Astrocyte (in vitro differentiated cells and primary cell): Measurements from ENCODE around the gene PTX4. TPM values are rescaled to one million over a fixed set of nuclear protein-coding genes. Genes with fewer than 3 reads are reported as not detected.

Experiments used
- DNase-seq: peaks from one replicate; pipeline ENCODE4 v3.0.0-alpha.2; 2010; ENCODE audit warnings: low read depth
- FAIRE-seq: peaks from 2 replicates; lab custom pipeline; 2011; peaks lifted over from hg19 to GRCh38; lab: Jason Lieb, UNC
- H2AFZ ChIP-seq: 2 replicates; pipeline ENCODE4 v1.6.0; 2012; ENCODE audit warnings: low read depth, low read length, inconsistent platforms
- H3K27ac ChIP-seq: 2 replicates; pipeline ENCODE4 v1.5.1; 2011; ENCODE audit warnings: low read depth, low read length, inconsistent platforms
- H3K27me3 ChIP-seq: 2 replicates; pipeline ENCODE4 v1.6.0; 2011; ENCODE audit warnings: low read length, inconsistent platforms; ENCODE audit not compliant: insufficient read depth
- H3K36me3 ChIP-seq: 2 replicates; pipeline ENCODE4 v1.5.1; 2011; ENCODE audit warnings: low read length, inconsistent platforms; ENCODE audit not compliant: insufficient read depth
- H3K4me1 ChIP-seq: 2 replicates; pipeline ENCODE4 v1.5.1; 2011; ENCODE audit warnings: low read length, inconsistent platforms; ENCODE audit not compliant: insufficient read depth
- H3K4me2 ChIP-seq: 2 replicates; pipeline ENCODE4 v1.6.0; 2012; ENCODE audit warnings: low read length, inconsistent platforms
- H3K4me3 ChIP-seq: 2 replicates; pipeline ENCODE4 v1.5.1; 2011; ENCODE audit warnings: low read depth, mild to moderate bottlenecking, low read length, inconsistent platforms; ENCODE audit not compliant: insufficient read depth
- H3K79me2 ChIP-seq: 2 replicates; pipeline ENCODE4 v1.6.0; 2012; ENCODE audit warnings: mild to moderate bottlenecking, low read length, inconsistent platforms; ENCODE audit not compliant: insufficient read depth
- H3K9ac ChIP-seq: 2 replicates; pipeline ENCODE4 v1.6.0; 2012; ENCODE audit warnings: mild to moderate bottlenecking, low read length, inconsistent platforms
- H3K9me3 ChIP-seq: 2 replicates; pipeline ENCODE4 v1.5.1; 2012; ENCODE audit warnings: low read depth, mild to moderate bottlenecking, low read length, inconsistent platforms; ENCODE audit not compliant: insufficient read depth
- H4K20me1 ChIP-seq: 2 replicates; pipeline ENCODE4 v1.6.0; 2012; ENCODE audit warnings: low read length, inconsistent platforms; ENCODE audit not compliant: insufficient read depth
- H3K27ac Mint-ChIP-seq: one replicate; pipeline ENCODE4 v1.8.0; 2021; ENCODE audit warnings: mild to moderate bottlenecking, mixed read lengths; ENCODE audit not compliant: unreplicated experiment
- H3K27me3 Mint-ChIP-seq: one replicate; pipeline ENCODE4 v1.8.0; 2021; ENCODE audit warnings: low read depth, mixed read lengths; ENCODE audit not compliant: unreplicated experiment
- H3K36me3 Mint-ChIP-seq: one replicate; pipeline ENCODE4 v1.8.0; 2021; ENCODE audit warnings: low read depth, mixed read lengths; ENCODE audit not compliant: unreplicated experiment
- H3K4me1 Mint-ChIP-seq: one replicate; pipeline ENCODE4 v1.8.0; 2021; ENCODE audit warnings: low read depth, mixed read lengths; ENCODE audit not compliant: unreplicated experiment
- H3K4me3 Mint-ChIP-seq: one replicate; pipeline ENCODE4 v1.8.0; 2021; ENCODE audit warnings: mild to moderate bottlenecking, moderate library complexity, mixed read lengths; ENCODE audit not compliant: unreplicated experiment
- H3K9me3 Mint-ChIP-seq: one replicate; pipeline ENCODE4 v1.8.0; 2021; ENCODE audit warnings: mild to moderate bottlenecking, mixed read lengths; ENCODE audit not compliant: unreplicated experiment
- EZH2 ChIP-seq: IDR thresholded peaks from 2 replicates; pipeline ENCODE4 v1.6.1; 2012; ENCODE audit warnings: mild to moderate bottlenecking, low read length, inconsistent platforms; ENCODE audit not compliant: insufficient read depth
- total RNA-seq: library from RNA; stranded (reverse); gene quantifications from 2 replicates; pipeline ENCODE4 v1.2.1, GENCODE V29; 2021
- TF ChIP-seq, protein P1 (sequence below): IDR thresholded peaks from 2 replicates; pipeline ENCODE4 v1.5.1; 2011; ENCODE audit warnings: low read depth, mild to moderate bottlenecking, inconsistent platforms, low read length, moderate library complexity; ENCODE audit not compliant: insufficient read depth

Gene PTX4
- total RNA-seq, 1 donor from 2014 or later = not detected

DNA sequence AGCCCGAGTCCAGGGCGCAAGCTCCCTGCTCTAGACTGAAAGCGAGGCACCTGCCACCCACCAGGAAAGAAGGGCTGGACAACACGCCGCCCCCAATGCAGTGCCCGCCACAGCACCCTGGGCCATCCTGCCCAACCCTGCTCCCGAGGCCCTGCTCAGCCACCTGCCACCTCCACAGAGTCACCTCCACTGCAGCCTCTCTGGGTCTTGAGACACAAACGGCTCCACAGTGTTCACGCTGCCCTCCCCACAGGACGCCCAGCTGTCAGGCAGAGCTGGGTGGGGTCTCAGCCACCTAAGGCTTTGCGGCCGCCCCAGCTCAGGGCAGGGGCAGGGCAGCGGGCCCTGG is 23.2 kb downstream of the PTX4 start:
- H3K27me3 Mint-ChIP-seq = no peaks in the 10 kb centered on the region
- no peaks in the 10 kb centered on the region for H3K9me3 Mint-ChIP-seq
- Histone ChIP-seq H3K27ac (no peak overlapping the region), H2AFZ (no peak overlapping the region), H3K4me1 (peaks cover 4% of the 10 kb centered on the region), H3K36me3 (no peaks in the 10 kb centered on the region), H4K20me1 (peaks cover 38% of the 10 kb centered on the region), H3K9me3 (no peaks in the 10 kb centered on the region), H3K27me3 (no peaks in the 10 kb centered on the region), H3K4me3 (no peak overlapping the region), H3K79me2 (peaks cover 48% of the 10 kb centered on the region), H3K4me2 (no peak overlapping the region), H3K9ac (no peak overlapping the region)
- FAIRE-seq = no peak
- no peak for DNase-seq
- no peak overlapping the region for H3K27ac Mint-ChIP-seq
- TF ChIP-seq, protein P1, sequence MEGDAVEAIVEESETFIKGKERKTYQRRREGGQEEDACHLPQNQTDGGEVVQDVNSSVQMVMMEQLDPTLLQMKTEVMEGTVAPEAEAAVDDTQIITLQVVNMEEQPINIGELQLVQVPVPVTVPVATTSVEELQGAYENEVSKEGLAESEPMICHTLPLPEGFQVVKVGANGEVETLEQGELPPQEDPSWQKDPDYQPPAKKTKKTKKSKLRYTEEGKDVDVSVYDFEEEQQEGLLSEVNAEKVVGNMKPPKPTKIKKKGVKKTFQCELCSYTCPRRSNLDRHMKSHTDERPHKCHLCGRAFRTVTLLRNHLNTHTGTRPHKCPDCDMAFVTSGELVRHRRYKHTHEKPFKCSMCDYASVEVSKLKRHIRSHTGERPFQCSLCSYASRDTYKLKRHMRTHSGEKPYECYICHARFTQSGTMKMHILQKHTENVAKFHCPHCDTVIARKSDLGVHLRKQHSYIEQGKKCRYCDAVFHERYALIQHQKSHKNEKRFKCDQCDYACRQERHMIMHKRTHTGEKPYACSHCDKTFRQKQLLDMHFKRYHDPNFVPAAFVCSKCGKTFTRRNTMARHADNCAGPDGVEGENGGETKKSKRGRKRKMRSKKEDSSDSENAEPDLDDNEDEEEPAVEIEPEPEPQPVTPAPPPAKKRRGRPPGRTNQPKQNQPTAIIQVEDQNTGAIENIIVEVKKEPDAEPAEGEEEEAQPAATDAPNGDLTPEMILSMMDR = no peak
- no peak for TF ChIP-seq EZH2
- no peak overlapping the region for H3K4me3 Mint-ChIP-seq
- H3K4me1 Mint-ChIP-seq = peaks cover 7% of the 10 kb centered on the region
- peaks cover 14% of the 10 kb centered on the region for H3K36me3 Mint-ChIP-seq

DNA sequence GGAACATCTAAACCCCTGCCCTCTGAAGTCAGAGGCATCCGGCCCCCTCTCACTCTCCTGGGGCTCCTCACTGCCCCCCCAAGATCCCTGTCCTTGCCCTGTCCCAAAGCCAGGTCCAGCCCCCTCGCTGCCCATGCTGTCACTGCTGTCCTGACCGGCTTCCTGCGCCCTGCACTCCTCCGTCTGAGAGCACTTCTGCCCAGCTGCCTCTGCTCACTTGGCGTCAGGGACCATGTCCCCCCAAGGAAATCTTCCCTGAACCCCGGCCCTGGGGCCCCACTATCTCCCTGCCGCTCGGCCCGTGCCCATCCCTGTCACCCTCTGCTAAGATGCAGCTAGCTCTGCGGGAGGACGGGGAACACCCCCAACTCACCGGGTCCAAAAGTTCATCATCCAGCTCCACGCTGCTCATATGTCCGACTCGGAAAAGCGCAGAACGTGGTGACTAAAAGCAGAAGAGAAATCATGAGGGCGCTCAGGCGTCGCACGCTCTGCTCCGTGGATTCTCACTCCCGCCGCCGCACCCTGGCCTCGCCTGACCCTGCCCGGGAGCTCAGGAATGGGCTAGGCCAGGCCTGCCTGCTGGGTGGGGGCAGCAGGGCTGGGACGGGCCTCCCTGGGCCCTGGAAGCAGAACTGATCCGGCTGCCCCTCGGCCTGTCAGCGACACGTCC is 23.7 kb downstream of the PTX4 start:
- Mint-ChIP-seq H3K27ac (no peak overlapping the region), H3K4me3 (no peak overlapping the region), H3K36me3 (peaks cover 14% of the 10 kb centered on the region), H3K9me3 (no peaks in the 10 kb centered on the region), H3K27me3 (no peaks in the 10 kb centered on the region), H3K4me1 (peaks cover 2% of the 10 kb centered on the region)
- H4K20me1 ChIP-seq = peaks cover 33% of the 10 kb centered on the region
- H3K4me3 ChIP-seq = no peak overlapping the region
- peaks cover 43% of the 10 kb centered on the region for H3K79me2 ChIP-seq
- no peaks in the 10 kb centered on the region for H3K27me3 ChIP-seq
- no peaks in the 10 kb centered on the region for H3K4me1 ChIP-seq
- FAIRE-seq (no peak), DNase-seq (no peak)
- no peaks in the 10 kb centered on the region for H3K36me3 ChIP-seq
- no peak overlapping the region for H3K27ac ChIP-seq
- TF ChIP-seq EZH2 = no peak
- TF ChIP-seq, protein P1 = no peak
- no peak overlapping the region for H3K4me2 ChIP-seq
- no peaks in the 10 kb centered on the region for H3K9me3 ChIP-seq
- H2AFZ ChIP-seq = no peak overlapping the region
- H3K9ac ChIP-seq = no peak overlapping the region

DNA sequence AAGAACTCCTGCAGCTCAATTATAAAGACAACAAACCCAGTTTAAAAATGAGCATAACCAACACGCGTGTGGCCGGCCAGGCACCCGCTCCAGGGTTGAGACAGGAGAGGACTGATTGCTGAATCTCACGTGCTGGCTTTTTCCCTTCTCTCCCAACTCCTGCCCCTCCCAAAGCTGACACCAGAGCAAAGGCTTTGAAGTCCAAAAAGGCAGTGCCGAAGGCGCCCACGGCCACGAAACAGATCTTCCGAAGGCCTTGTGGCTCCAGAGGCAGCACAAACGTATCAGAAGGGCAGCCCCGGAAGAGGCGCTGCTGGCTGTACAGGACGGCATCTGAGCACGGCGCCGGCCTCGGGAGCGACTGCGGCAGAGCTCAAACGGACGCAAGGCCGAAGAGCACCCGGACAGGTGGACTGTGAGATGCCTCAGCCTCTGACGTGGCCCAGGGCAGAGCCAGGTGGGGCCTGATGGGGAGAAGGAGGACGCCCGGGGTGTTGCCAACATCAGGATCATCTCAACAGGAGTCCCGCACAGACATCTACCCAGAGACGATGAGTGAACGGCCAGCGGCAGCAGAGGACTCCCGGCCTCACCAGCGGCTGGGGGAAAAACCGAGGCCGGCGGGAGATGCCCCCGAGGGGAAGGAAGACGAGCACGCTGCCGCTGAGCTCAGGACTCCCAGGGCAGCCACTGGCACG is 24.4 kb downstream of the PTX4 start:
- TF ChIP-seq, protein P1 = no peak
- no peak for TF ChIP-seq EZH2
- DNase-seq = no peak
- no peaks in the 10 kb centered on the region for H3K4me1 ChIP-seq
- H3K9me3 ChIP-seq = no peaks in the 10 kb centered on the region
- Mint-ChIP-seq H3K36me3 (peaks cover 14% of the 10 kb centered on the region), H3K27me3 (no peaks in the 10 kb centered on the region), H3K9me3 (no peaks in the 10 kb centered on the region), H3K4me3 (no peak overlapping the region), H3K27ac (no peak overlapping the region), H3K4me1 (peaks cover 2% of the 10 kb centered on the region)
- no peak overlapping the region for H3K4me3 ChIP-seq
- peaks cover 33% of the 10 kb centered on the region for H4K20me1 ChIP-seq
- H3K27me3 ChIP-seq = no peaks in the 10 kb centered on the region
- no peak overlapping the region for H3K9ac ChIP-seq
- no peak for FAIRE-seq
- H3K36me3 ChIP-seq = no peaks in the 10 kb centered on the region
- H3K4me2 ChIP-seq = no peak overlapping the region
- no peak overlapping the region for H2AFZ ChIP-seq
- no peak overlapping the region for H3K27ac ChIP-seq
- H3K79me2 ChIP-seq = peaks cover 36% of the 10 kb centered on the region
